HepG2 (cell line): Measurements from ENCODE around the gene U2AF1L4. TPM values are rescaled to one million over a fixed set of nuclear protein-coding genes. Genes with fewer than 3 reads are reported as not detected.

Experiments used
- CBX2 ChIP-seq, 2 experiments: fragments of 200-600 bp in 1 of 2; sonication (generic); formaldehyde crosslinking in 1 of 2; IDR thresholded peaks; 2 replicates each; pipeline versions ENCODE4 v1.7.0 to v1.8.1; 2018 to 2022; ENCODE audit warnings: low read depth in 2 of 2, low read length in 1 of 2, mild to moderate bottlenecking in 1 of 2, missing genetic modification reagents in 1 of 2
- CEBPZ ChIP-seq: IDR thresholded peaks from 2 replicates; pipeline ENCODE4 v1.6.1; 2012; ENCODE audit warnings: low read length, improper control_type of control experiment
- CTCF ChIP-seq: sonication (generic); formaldehyde crosslinking; IDR thresholded peaks from 2 replicates; pipeline ENCODE4 v1.5.0; 2020; ENCODE audit warnings: mild to moderate bottlenecking, missing genetic modification reagents, moderate library complexity
- RELA ChIP-seq: sonication (generic); formaldehyde crosslinking; IDR thresholded peaks from 2 replicates; pipeline ENCODE4 v1.4.0; 2020; ENCODE audit warnings: missing genetic modification reagents
- SIN3B ChIP-seq: fragments of 150-350 bp; IDR thresholded peaks from 2 replicates; pipeline ENCODE4 v1.6.1; 2014; ENCODE audit warnings: low read length
- SKIL ChIP-seq: sonication (generic); formaldehyde crosslinking; IDR thresholded peaks from 2 replicates; pipeline ENCODE4 v1.8.0; 2022; ENCODE audit warnings: missing genetic modification reagents, mild to moderate bottlenecking, moderate library complexity, borderline replicate concordance
- STAT5B ChIP-seq: sonication (generic); formaldehyde crosslinking; IDR thresholded peaks from 2 replicates; pipeline ENCODE4 v1.4.0; 2020; ENCODE audit warnings: missing genetic modification reagents
- TAF1 ChIP-seq: sonication (generic); formaldehyde crosslinking; IDR thresholded peaks from 2 replicates; pipeline ENCODE4 v1.4.0; 2020; ENCODE audit warnings: missing genetic modification reagents
- ZC3H13 ChIP-seq: sonication (generic); formaldehyde crosslinking; IDR thresholded peaks from 2 replicates; pipeline ENCODE4 v1.8.1; 2023; ENCODE audit warnings: mild to moderate bottlenecking, missing genetic modification reagents, moderate library complexity
- ZNF350 ChIP-seq: sonication (generic); formaldehyde crosslinking; IDR thresholded peaks from 2 replicates; pipeline ENCODE4 v1.4.0; 2020; ENCODE audit warnings: mild to moderate bottlenecking, low read depth, missing genetic modification reagents, borderline replicate concordance
- ZNF577 ChIP-seq: sonication (generic); formaldehyde crosslinking; IDR thresholded peaks from 2 replicates; pipeline ENCODE4 v1.4.0; 2020; ENCODE audit warnings: mild to moderate bottlenecking, low read depth, missing genetic modification reagents, borderline replicate concordance
- ZSCAN20 ChIP-seq: sonication (generic); formaldehyde crosslinking; IDR thresholded peaks from 2 replicates; pipeline ENCODE4 v1.4.0; 2020; ENCODE audit warnings: missing genetic modification reagents, mild to moderate bottlenecking, borderline replicate concordance
- polyA plus RNA-seq, 8 experiments: library from polyadenylated mRNA; depleted of rRNA in 3 of 8; stranded (reverse) in 7 of 8; unstranded in 1 of 8; fragments of >200 nt; fragmentation: Illumina TruSeq in 4 of 8; extraction: Trizol in 4 of 8; gene quantifications; 2 replicates each; pipeline versions ENCODE4 v1.2.1 to v1.2.3, GENCODE V29; 2011 to 2016; ENCODE audit warnings: low read depth in 4 of 8, missing spikeins in 1 of 8, mixed read lengths in 1 of 8; ENCODE audit not compliant: insufficient read depth in 1 of 8
- total RNA-seq, 5 experiments: library from RNA; depleted of rRNA; stranded (reverse); fragments of >200 nt; fragmentation: Illumina TruSeq; extraction: Trizol; gene quantifications; 2 replicates each; pipeline ENCODE4 v1.2.3, GENCODE V29; 2016; ENCODE audit warnings: low read depth in 1 of 5
- TF ChIP-seq, protein P1 (sequence below): sonication (generic); formaldehyde crosslinking; conservative IDR thresholded peaks from 2 replicates; pipeline ENCODE4 v1.4.0; 2020; ENCODE audit warnings: mild to moderate bottlenecking, missing genetic modification reagents, moderate library complexity
- TF ChIP-seq, protein P2 (sequence below): sonication (generic); formaldehyde crosslinking; IDR thresholded peaks from 2 replicates; pipeline ENCODE4 v1.8.0; 2023; ENCODE audit warnings: mild to moderate bottlenecking, missing genetic modification reagents

Gene U2AF1L4
- total and polyA plus RNA-seq, 2 of the 13 experiments (the other 11 are each of a cell fraction or from before 2014, with no cell fraction given) = 7.9 to 15.4 TPM

- TF ChIP-seq SKIL (CRISPR knock-in tag) (no peak), CTCF (peak; percentile 22; the same call in 1 of the 2 replicates), ZNF577 (CRISPR knock-in tag) (no peak), CEBPZ (peak; percentile 80), RELA (no peak), SIN3B (no peak), ZC3H13 (CRISPR knock-in tag) (0 out of 2 replicates have a peak, but pooled peaks have one; percentile 55), CBX2 (IDR thresholded peaks at IDR 0.05; ENCODE audit: low read depth, low read length) (no peak), CBX2 (CRISPR knock-in tag; IDR thresholded peaks at IDR 0.05; ENCODE audit: low read depth) (no peak), ZSCAN20 (CRISPR knock-in tag) (no peak), ZNF350 (CRISPR knock-in tag) (peak; percentile 33; the same call in 1 of the 2 replicates), STAT5B (no peak), TAF1 (CRISPR knock-in tag) (peak; percentile 51; the same call in 1 of the 2 replicates)
- TF ChIP-seq, protein P1, sequence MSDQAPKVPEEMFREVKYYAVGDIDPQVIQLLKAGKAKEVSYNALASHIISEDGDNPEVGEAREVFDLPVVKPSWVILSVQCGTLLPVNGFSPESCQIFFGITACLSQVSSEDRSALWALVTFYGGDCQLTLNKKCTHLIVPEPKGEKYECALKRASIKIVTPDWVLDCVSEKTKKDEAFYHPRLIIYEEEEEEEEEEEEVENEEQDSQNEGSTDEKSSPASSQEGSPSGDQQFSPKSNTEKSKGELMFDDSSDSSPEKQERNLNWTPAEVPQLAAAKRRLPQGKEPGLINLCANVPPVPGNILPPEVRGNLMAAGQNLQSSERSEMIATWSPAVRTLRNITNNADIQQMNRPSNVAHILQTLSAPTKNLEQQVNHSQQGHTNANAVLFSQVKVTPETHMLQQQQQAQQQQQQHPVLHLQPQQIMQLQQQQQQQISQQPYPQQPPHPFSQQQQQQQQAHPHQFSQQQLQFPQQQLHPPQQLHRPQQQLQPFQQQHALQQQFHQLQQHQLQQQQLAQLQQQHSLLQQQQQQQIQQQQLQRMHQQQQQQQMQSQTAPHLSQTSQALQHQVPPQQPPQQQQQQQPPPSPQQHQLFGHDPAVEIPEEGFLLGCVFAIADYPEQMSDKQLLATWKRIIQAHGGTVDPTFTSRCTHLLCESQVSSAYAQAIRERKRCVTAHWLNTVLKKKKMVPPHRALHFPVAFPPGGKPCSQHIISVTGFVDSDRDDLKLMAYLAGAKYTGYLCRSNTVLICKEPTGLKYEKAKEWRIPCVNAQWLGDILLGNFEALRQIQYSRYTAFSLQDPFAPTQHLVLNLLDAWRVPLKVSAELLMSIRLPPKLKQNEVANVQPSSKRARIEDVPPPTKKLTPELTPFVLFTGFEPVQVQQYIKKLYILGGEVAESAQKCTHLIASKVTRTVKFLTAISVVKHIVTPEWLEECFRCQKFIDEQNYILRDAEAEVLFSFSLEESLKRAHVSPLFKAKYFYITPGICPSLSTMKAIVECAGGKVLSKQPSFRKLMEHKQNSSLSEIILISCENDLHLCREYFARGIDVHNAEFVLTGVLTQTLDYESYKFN (CRISPR knock-in tag) = peak; percentile 19; the same call in 1 of the 2 replicates
- TF ChIP-seq, protein P2, sequence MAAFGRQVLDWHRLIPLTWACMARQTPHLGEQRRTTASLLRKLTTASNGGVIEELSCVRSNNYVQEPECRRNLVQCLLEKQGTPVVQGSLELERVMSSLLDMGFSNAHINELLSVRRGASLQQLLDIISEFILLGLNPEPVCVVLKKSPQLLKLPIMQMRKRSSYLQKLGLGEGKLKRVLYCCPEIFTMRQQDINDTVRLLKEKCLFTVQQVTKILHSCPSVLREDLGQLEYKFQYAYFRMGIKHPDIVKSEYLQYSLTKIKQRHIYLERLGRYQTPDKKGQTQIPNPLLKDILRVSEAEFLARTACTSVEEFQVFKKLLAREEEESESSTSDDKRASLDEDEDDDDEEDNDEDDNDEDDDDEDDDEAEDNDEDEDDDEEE (CRISPR knock-in tag) = no peak
Observed at GRCh38 chr19:35702223-35703012, 42.8 kb downstream of the U2AF1L4 start (continued).
